Glutamatergic neuron (in vitro differentiated cells): ENCODE measurements around the gene METTL8. TPM values are rescaled to one million over a fixed set of nuclear protein-coding genes. Genes with fewer than 3 reads are reported as not detected.

Source experiments
- DNase-seq: peaks from one replicate; pipeline ENCODE4 v3.0.0; 2022
- H3K27ac Mint-ChIP-seq: one replicate; pipeline ENCODE4 v1.8.0; 2020; ENCODE audit warnings: mild to moderate bottlenecking, mixed read lengths, inconsistent platforms; ENCODE audit not compliant: unreplicated experiment
- H3K27me3 Mint-ChIP-seq: one replicate; pipeline ENCODE4 v1.8.0; 2020; ENCODE audit warnings: mild to moderate bottlenecking, moderate library complexity, mixed read lengths, inconsistent platforms; ENCODE audit not compliant: unreplicated experiment
- H3K36me3 Mint-ChIP-seq: one replicate; pipeline ENCODE4 v1.8.0; 2020; ENCODE audit warnings: mild to moderate bottlenecking, mixed read lengths, inconsistent platforms; ENCODE audit not compliant: unreplicated experiment
- H3K4me1 Mint-ChIP-seq: one replicate; pipeline ENCODE4 v1.8.0; 2020; ENCODE audit warnings: mild to moderate bottlenecking, low read depth, mixed read lengths, inconsistent platforms; ENCODE audit not compliant: unreplicated experiment
- H3K4me3 Mint-ChIP-seq: one replicate; pipeline ENCODE4 v1.8.0; 2020; ENCODE audit warnings: mild to moderate bottlenecking, mixed read lengths, inconsistent platforms; ENCODE audit not compliant: unreplicated experiment
- H3K9me3 Mint-ChIP-seq: one replicate; pipeline ENCODE4 v1.8.0; 2020; ENCODE audit warnings: mild to moderate bottlenecking, moderate library complexity, mixed read lengths, inconsistent platforms; ENCODE audit not compliant: unreplicated experiment
- total RNA-seq: library from RNA; stranded (reverse); fragmentation: NEBNext Ultra II Directional; extraction: Animal tissue kit (Norgen Biotek cat#: 25700); gene quantifications from one replicate; pipeline ENCODE4 v1.2.1, GENCODE V29; 2021; ENCODE audit not compliant: unreplicated experiment
- TF ChIP-seq, protein P1 (sequence below): fragments of 200-600 bp; sonication (generic); IDR thresholded peaks from one replicate; pipeline ENCODE4 v1.5.0; 2021; ENCODE audit not compliant: partially characterized antibody, unreplicated experiment

Gene METTL8
- total RNA-seq, 1 donor from 2014 or later = 10.9 TPM

DNA sequence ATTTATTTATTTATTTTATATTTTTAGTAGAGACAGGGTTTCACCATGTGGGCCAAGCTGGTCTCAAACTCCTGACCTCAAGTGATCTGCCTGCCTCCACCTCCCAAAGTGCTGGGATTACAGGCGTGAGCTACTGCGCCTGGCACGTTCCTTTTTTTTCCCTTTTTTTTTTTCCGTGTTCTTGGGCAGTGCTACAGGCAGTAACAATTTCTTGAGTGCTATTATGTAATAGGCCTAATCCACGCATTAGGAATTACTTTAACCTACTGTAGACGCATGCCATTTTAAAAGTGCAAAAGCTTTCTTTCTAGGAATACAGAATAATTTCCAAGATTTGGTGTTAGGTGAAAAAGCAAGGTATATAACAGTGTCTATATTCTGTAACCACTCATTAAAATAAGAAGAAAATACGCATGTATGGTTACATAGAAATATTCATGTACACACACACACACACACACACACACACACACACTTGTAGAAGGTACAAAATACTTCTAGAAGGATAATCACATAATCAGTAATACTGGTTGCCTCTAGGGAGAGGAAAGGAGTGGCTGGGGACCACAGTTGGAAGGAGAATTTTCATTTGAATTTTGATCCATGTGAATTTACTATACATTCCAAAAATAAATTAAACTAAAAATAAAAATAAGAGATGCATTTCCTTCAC is 92.3 kb downstream of the METTL8 start:
- no peak overlapping the region for H3K27ac Mint-ChIP-seq
- DNase-seq = no peak
- H3K4me1 Mint-ChIP-seq = no peaks in the 10 kb centered on the region
- H3K27me3 Mint-ChIP-seq = no peaks in the 10 kb centered on the region
- no peak overlapping the region for H3K4me3 Mint-ChIP-seq
- H3K9me3 Mint-ChIP-seq = no peaks in the 10 kb centered on the region
- TF ChIP-seq, protein P1, sequence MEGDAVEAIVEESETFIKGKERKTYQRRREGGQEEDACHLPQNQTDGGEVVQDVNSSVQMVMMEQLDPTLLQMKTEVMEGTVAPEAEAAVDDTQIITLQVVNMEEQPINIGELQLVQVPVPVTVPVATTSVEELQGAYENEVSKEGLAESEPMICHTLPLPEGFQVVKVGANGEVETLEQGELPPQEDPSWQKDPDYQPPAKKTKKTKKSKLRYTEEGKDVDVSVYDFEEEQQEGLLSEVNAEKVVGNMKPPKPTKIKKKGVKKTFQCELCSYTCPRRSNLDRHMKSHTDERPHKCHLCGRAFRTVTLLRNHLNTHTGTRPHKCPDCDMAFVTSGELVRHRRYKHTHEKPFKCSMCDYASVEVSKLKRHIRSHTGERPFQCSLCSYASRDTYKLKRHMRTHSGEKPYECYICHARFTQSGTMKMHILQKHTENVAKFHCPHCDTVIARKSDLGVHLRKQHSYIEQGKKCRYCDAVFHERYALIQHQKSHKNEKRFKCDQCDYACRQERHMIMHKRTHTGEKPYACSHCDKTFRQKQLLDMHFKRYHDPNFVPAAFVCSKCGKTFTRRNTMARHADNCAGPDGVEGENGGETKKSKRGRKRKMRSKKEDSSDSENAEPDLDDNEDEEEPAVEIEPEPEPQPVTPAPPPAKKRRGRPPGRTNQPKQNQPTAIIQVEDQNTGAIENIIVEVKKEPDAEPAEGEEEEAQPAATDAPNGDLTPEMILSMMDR = no peak
- H3K36me3 Mint-ChIP-seq = no peaks in the 10 kb centered on the region

DNA sequence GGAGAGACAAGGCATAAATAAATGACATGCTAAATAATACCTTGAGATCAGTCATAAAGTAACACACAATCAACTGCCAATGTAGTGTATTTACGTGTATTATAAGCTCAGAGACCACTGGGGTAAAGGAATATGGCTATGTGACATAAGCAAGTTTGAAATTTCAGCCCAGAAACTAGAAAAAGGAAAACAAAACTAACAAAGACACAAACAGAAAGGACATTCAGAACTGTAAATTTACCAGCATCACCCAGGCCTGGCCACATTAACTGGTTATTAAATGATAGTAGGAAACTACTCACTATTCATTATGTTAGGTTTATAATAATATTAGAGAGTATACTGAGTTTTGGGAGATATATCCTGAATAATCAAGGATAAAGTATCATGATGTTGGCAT is 98.8 kb downstream of the METTL8 start:
- H3K9me3 Mint-ChIP-seq = peaks cover 1% of the 10 kb centered on the region
- TF ChIP-seq, protein P1 = no peak
- H3K4me3 Mint-ChIP-seq = no peak overlapping the region
- H3K36me3 Mint-ChIP-seq = no peaks in the 10 kb centered on the region
- H3K27ac Mint-ChIP-seq = no peak overlapping the region
- no peaks in the 10 kb centered on the region for H3K27me3 Mint-ChIP-seq
- no peaks in the 10 kb centered on the region for H3K4me1 Mint-ChIP-seq
- no peak for DNase-seq

DNA sequence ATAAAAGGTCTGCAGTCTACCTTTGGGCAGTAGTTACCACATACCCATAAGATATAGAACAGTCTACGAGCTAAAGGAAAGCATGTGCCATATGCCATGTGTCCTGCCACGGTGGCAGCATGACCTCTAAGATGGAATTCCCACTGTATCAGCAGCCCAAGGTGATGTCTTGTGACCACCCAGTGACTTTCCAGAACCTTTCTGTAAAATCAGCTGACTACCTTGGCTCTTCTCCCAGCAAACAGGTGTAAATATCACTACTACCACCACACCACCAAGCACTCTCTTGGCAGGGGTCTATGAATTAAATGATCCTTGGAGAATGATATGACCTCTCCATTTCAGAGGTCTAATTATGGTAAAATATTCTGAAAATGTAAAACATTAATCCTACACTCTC is 99.6 kb downstream of the METTL8 start:
- Mint-ChIP-seq H3K27ac (no peak overlapping the region), H3K4me1 (no peaks in the 10 kb centered on the region), H3K9me3 (peaks cover 1% of the 10 kb centered on the region), H3K4me3 (no peak overlapping the region), H3K36me3 (no peaks in the 10 kb centered on the region), H3K27me3 (no peaks in the 10 kb centered on the region)
- TF ChIP-seq, protein P1 = no peak
- DNase-seq = no peak

DNA sequence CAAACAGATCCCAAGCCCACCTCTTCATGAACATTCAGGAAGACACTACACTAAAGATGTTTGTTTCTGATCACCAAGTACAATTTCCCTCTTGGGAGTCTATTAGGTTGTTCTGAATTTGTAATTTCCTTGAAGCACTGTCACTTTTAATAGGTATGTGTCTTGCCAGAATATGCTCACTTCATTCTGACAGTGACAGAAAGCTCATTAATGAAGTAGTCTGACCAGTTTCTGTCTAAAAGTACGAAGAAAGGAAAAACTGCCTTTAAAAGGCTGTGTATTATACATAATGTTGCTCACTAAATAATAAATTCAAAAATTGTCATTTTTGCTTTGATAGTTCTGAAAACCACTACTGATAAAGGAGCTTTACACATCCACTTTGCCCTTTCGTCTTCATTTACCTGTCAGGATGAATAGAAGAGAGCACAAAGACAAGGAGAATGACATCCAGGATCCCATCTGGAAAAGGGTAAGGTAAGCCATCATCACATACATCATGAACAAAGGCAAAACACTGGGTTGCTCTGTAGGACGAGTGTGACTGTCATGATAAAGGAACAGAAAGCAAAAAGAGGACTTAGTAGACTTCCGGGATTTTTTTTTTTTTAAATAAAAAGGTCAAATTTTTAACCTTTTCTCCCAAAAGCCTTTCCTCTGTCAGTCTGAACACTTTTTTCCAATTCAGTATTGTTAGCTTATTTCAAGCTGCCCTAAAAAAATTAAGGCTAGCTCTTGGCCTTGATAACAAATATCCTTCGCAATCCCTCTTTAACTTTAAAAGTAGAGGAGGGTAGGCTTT is 103.4 kb downstream of the METTL8 start:
- H3K9me3 Mint-ChIP-seq = peaks cover 1% of the 10 kb centered on the region

More for the DNA sequence above, 103.4 kb downstream of the METTL8 start:
- no peak for DNase-seq
- Mint-ChIP-seq H3K4me3 (no peak overlapping the region), H3K36me3 (no peaks in the 10 kb centered on the region), H3K4me1 (no peaks in the 10 kb centered on the region), H3K27ac (no peak overlapping the region), H3K27me3 (no peaks in the 10 kb centered on the region)
- TF ChIP-seq, protein P1 = no peak
